WTC11 (cell line): Measurements from ENCODE around the gene SERTAD2. TPM values are rescaled to one million over a fixed set of nuclear protein-coding genes. Genes with fewer than 3 reads are reported as not detected.

Experiments used
- ATAC-seq: fragments of 200-7000 bp; cut with Tn5 transposase; 2 replicates; pipeline ENCODE4 v1.10.0; 2021; ENCODE audit warnings: mild to moderate bottlenecking, moderate library complexity
- CTCF ChIA-PET: fragments of 300-600 bp; sonication (Branson Sonifier 250); formaldehyde crosslinking; loops from one replicate; lab custom pipeline; 2021; ENCODE audit warnings: antibody characterized with exemption; lab: Charles Lee
- POLR2A ChIA-PET: fragments of 350-600 bp; sonication (Branson Sonifier 250); formaldehyde crosslinking; loops from one replicate; lab custom pipeline; 2021; ENCODE audit warnings: antibody characterized with exemption; lab: Charles Lee
- DNase-seq: peaks from one replicate; pipeline ENCODE4 v3.0.0; 2021; ENCODE audit warnings: low spot score
- H3K27ac Mint-ChIP-seq: 2 replicates; pipeline ENCODE4 v1.8.0; 2021; ENCODE audit warnings: mixed read lengths
- H3K27me3 Mint-ChIP-seq: 2 replicates; pipeline ENCODE4 v1.8.0; 2021; ENCODE audit warnings: low read depth, mild to moderate bottlenecking, moderate library complexity, mixed read lengths
- H3K36me3 Mint-ChIP-seq: 2 replicates; pipeline ENCODE4 v1.8.0; 2021; ENCODE audit warnings: mixed read lengths
- H3K4me1 Mint-ChIP-seq: 2 replicates; pipeline ENCODE4 v1.8.0; 2022; ENCODE audit warnings: mixed read lengths
- H3K4me3 Mint-ChIP-seq: 2 replicates; pipeline ENCODE4 v1.8.0; 2021; ENCODE audit warnings: mild to moderate bottlenecking, moderate library complexity, mixed read lengths
- H3K9me3 Mint-ChIP-seq: 2 replicates; pipeline ENCODE4 v1.8.0; 2021; ENCODE audit warnings: mixed read lengths
- AR ChIP-seq: fragments of 250-450 bp; sonication (Bioruptor Pico); IDR thresholded peaks from 2 replicates; pipeline ENCODE4 v1.9.0; 2021; ENCODE audit warnings: mild to moderate bottlenecking
- ATF3 ChIP-seq: sonication (generic); formaldehyde crosslinking; conservative IDR thresholded peaks from 2 replicates; pipeline ENCODE4 v1.8.1; 2022; ENCODE audit warnings: mild to moderate bottlenecking, missing genetic modification reagents
- CDX4 ChIP-seq: fragments of 250-450 bp; sonication (Bioruptor Pico); IDR thresholded peaks from 2 replicates; pipeline ENCODE4 v1.9.0; 2021; ENCODE audit warnings: moderate library complexity, mild to moderate bottlenecking, inconsistent platforms, borderline replicate concordance
- ESRRA ChIP-seq: sonication (generic); formaldehyde crosslinking; IDR thresholded peaks from 2 replicates; pipeline ENCODE4 v1.8.1; 2022; ENCODE audit warnings: mild to moderate bottlenecking, missing genetic modification reagents, borderline replicate concordance
- FOXK1 ChIP-seq: sonication (generic); formaldehyde crosslinking; IDR thresholded peaks from 2 replicates; pipeline ENCODE4 v1.8.0; 2022; ENCODE audit warnings: mild to moderate bottlenecking, moderate library complexity, missing genetic modification reagents
- FOXP4 ChIP-seq: sonication (generic); formaldehyde crosslinking; IDR thresholded peaks from 2 replicates; pipeline ENCODE4 v1.8.0; 2022; ENCODE audit warnings: mild to moderate bottlenecking, missing genetic modification reagents
- IRF1 ChIP-seq: sonication (generic); formaldehyde crosslinking; IDR thresholded peaks from 2 replicates; pipeline ENCODE4 v1.8.0; 2023; ENCODE audit warnings: missing genetic modification reagents
- MLX ChIP-seq: sonication (generic); formaldehyde crosslinking; IDR thresholded peaks from 2 replicates; pipeline ENCODE4 v1.8.1; 2023; ENCODE audit warnings: mild to moderate bottlenecking, missing genetic modification reagents, moderate library complexity
- SP1 ChIP-seq: sonication (generic); formaldehyde crosslinking; conservative IDR thresholded peaks from 2 replicates; pipeline ENCODE4 v1.8.1; 2022; ENCODE audit warnings: missing genetic modification reagents
- TEAD1 ChIP-seq: sonication (generic); formaldehyde crosslinking; IDR thresholded peaks from 2 replicates; pipeline ENCODE4 v1.8.0; 2022; ENCODE audit warnings: mild to moderate bottlenecking, missing genetic modification reagents
- USF2 ChIP-seq: sonication (generic); formaldehyde crosslinking; IDR thresholded peaks from 2 replicates; pipeline ENCODE4 v1.8.1; 2023; ENCODE audit warnings: mild to moderate bottlenecking, missing genetic modification reagents, moderate library complexity
- ZNF396 ChIP-seq: fragments of 250-450 bp; sonication (Bioruptor Pico); IDR thresholded peaks from 2 replicates; pipeline ENCODE4 v1.8.0; 2021; ENCODE audit warnings: mild to moderate bottlenecking, moderate library complexity, borderline replicate concordance
- ZNF532 ChIP-seq: fragments of 250-450 bp; sonication (Bioruptor Pico); IDR thresholded peaks from 2 replicates; pipeline ENCODE4 v1.9.0; 2021; ENCODE audit warnings: mild to moderate bottlenecking, borderline replicate concordance
- ZNF671 ChIP-seq: fragments of 250-450 bp; sonication (Bioruptor Pico); IDR thresholded peaks from 2 replicates; pipeline ENCODE4 v1.8.0; 2021; ENCODE audit warnings: mild to moderate bottlenecking
- total RNA-seq: library from RNA; stranded (reverse); gene quantifications from 3 replicates; pipeline ENCODE4 v1.2.3, GENCODE V29; 2021

SERTAD2 gene
- total RNA-seq, 1 experiment from 2014 or later, result 7.9 TPM

- Mint-ChIP-seq H3K9me3 (no peaks in the 10 kb centered on the region), H3K4me1 (no peaks in the 10 kb centered on the region), H3K27me3 (no peaks in the 10 kb centered on the region), H3K27ac (no peak overlapping the region), H3K4me3 (no peak overlapping the region), H3K36me3 (peaks cover 15% of the 10 kb centered on the region; the same call in 1 of the 2 replicates)
- CTCF ChIA-PET, result interaction anchor here (1.1 to 2.6 kb wide), 2 partner anchors 262 to 280 kb away, joined by 3 to 16 read pairs; no protein-coding TSS in a partner anchor
- POLR2A ChIA-PET, result no interaction called here
- ATAC-seq (no peak), DNase-seq (no peak)
- TF ChIP-seq ATF3 (CRISPR knock-in tag) (no peak), IRF1 (CRISPR knock-in tag) (no peak), TEAD1 (CRISPR knock-in tag) (no peak)
Observed at GRCh38 chr2:64593035-64593655, 60.6 kb downstream of the SERTAD2 start.

GRCh38 chr2:64591188-64591587 is 62.5 kb downstream of the SERTAD2 start:
- Mint-ChIP-seq H3K27me3 (no peaks in the 10 kb centered on the region), H3K4me1 (no peaks in the 10 kb centered on the region), H3K4me3 (no peak overlapping the region), H3K27ac (0 out of 2 replicates have a peak overlapping the region, but pooled peaks have one; percentile 26), H3K36me3 (peaks cover 15% of the 10 kb centered on the region; the same call in 1 of the 2 replicates), H3K9me3 (no peaks in the 10 kb centered on the region)
- CTCF ChIA-PET, result interaction anchor here (1.2 to 1.4 kb wide), 2 partner anchors 260 to 298 kb away, joined by 5 read pairs; no protein-coding TSS in a partner anchor
- POLR2A ChIA-PET, result no interaction called here
- DNase-seq, result no peak
- no peak for TF ChIP-seq SP1
- no peak for ATAC-seq

- Mint-ChIP-seq H3K27ac (no peak overlapping the region), H3K4me3 (no peak overlapping the region), H3K27me3 (no peaks in the 10 kb centered on the region), H3K4me1 (no peaks in the 10 kb centered on the region), H3K9me3 (no peaks in the 10 kb centered on the region), H3K36me3 (peaks cover 18% of the 10 kb centered on the region; the same call in 1 of the 2 replicates)
- POLR2A ChIA-PET, result no interaction called here
- DNase-seq (no peak), ATAC-seq (no peak)
- CTCF ChIA-PET, result interaction anchor here (0.8 to 2.2 kb wide), 23 partner anchors 9 to 538 kb away, joined by 3 to 17 read pairs (median 3); no protein-coding TSS in a partner anchor
- no peak for TF ChIP-seq SP1
- no peak for TF ChIP-seq AR (CRISPR knock-in tag)
- no peak for TF ChIP-seq ZNF396 (CRISPR knock-in tag)
- TF ChIP-seq ZNF532 (CRISPR knock-in tag), result no peak
- no peak for TF ChIP-seq ZNF671 (CRISPR knock-in tag)
- TF ChIP-seq FOXK1 (CRISPR knock-in tag), result no peak
- no peak for TF ChIP-seq FOXP4 (CRISPR knock-in tag)
- no peak for TF ChIP-seq MLX (CRISPR knock-in tag)
- no peak for TF ChIP-seq ESRRA (CRISPR knock-in tag)
- TF ChIP-seq USF2 (CRISPR knock-in tag), result no peak
- no peak for TF ChIP-seq CDX4
Observed at GRCh38 chr2:64587561-64587960, 66.2 kb downstream of the SERTAD2 start.
